Osteocyte (in vitro differentiated cells): ENCODE measurements around the gene DDA1. TPM values are rescaled to one million over a fixed set of nuclear protein-coding genes. Genes with fewer than 3 reads are reported as not detected.

ENCODE experiments used
- DNase-seq: peaks from one replicate; pipeline ENCODE4 v3.0.0; 2021; ENCODE audit warnings: mixed read lengths; ENCODE audit not compliant: unreplicated experiment; ENCODE audit errors: extremely low spot score
- H3K27ac Mint-ChIP-seq: one replicate; pipeline ENCODE4 v1.8.0; 2021; ENCODE audit warnings: mild to moderate bottlenecking, mixed read lengths; ENCODE audit not compliant: unreplicated experiment
- H3K27me3 Mint-ChIP-seq: one replicate; pipeline ENCODE4 v1.8.0; 2021; ENCODE audit warnings: mixed read lengths; ENCODE audit not compliant: unreplicated experiment
- H3K36me3 Mint-ChIP-seq: one replicate; pipeline ENCODE4 v1.8.0; 2021; ENCODE audit warnings: mixed read lengths; ENCODE audit not compliant: unreplicated experiment
- H3K4me1 Mint-ChIP-seq: one replicate; pipeline ENCODE4 v1.8.0; 2021; ENCODE audit warnings: mixed read lengths; ENCODE audit not compliant: unreplicated experiment
- H3K4me3 Mint-ChIP-seq: one replicate; pipeline ENCODE4 v1.8.0; 2021; ENCODE audit warnings: mild to moderate bottlenecking, moderate library complexity, mixed read lengths; ENCODE audit not compliant: unreplicated experiment
- H3K9me3 Mint-ChIP-seq: one replicate; pipeline ENCODE4 v1.8.0; 2021; ENCODE audit warnings: mixed read lengths; ENCODE audit not compliant: unreplicated experiment
- CTCF ChIP-seq: fragments of 200-600 bp; sonication (generic); IDR thresholded peaks from 2 replicates; pipeline ENCODE4 v1.5.0; 2021; ENCODE audit warnings: antibody characterized with exemption, mild to moderate bottlenecking, moderate library complexity
- total RNA-seq: library from RNA; stranded (reverse); gene quantifications from 2 replicates; pipeline ENCODE4 v1.2.1, GENCODE V29; 2021

Gene DDA1
- total RNA-seq, 1 donor from 2014 or later = 50.0 TPM

- no peak for DNase-seq
- H3K9me3 Mint-ChIP-seq = no peaks in the 10 kb centered on the region
- no peak overlapping the region for H3K27ac Mint-ChIP-seq
- TF ChIP-seq CTCF = no peak
- no peaks in the 10 kb centered on the region for H3K36me3 Mint-ChIP-seq
- peaks cover 58% of the 10 kb centered on the region for H3K4me1 Mint-ChIP-seq
- no peaks in the 10 kb centered on the region for H3K27me3 Mint-ChIP-seq
- H3K4me3 Mint-ChIP-seq = peak overlapping the region; percentile 41
Measured at GRCh38 chr19:17307876-17308377, 1.4 kb upstream of the DDA1 start.

GRCh38 chr19:17309965-17310461, 650 bp downstream of the DDA1 start:
- Mint-ChIP-seq H3K9me3 (no peaks in the 10 kb centered on the region), H3K36me3 (peaks cover 2% of the 10 kb centered on the region), H3K4me3 (peak overlapping the region; percentile 94), H3K27me3 (no peaks in the 10 kb centered on the region), H3K27ac (peak overlapping the region; percentile 78), H3K4me1 (peaks cover 46% of the 10 kb centered on the region)
- TF ChIP-seq CTCF = no peak
- DNase-seq = no peak

GRCh38 chr19:17311455-17312188, 2.3 kb downstream of the DDA1 start:
- no peaks in the 10 kb centered on the region for H3K9me3 Mint-ChIP-seq
- H3K4me1 Mint-ChIP-seq = peaks cover 37% of the 10 kb centered on the region
- DNase-seq = no peak
- peak overlapping the region; percentile 65 for H3K4me3 Mint-ChIP-seq
- TF ChIP-seq CTCF = no peak
- peak overlapping the region; percentile 93 for H3K27ac Mint-ChIP-seq
- H3K27me3 Mint-ChIP-seq = no peaks in the 10 kb centered on the region
- peaks cover 10% of the 10 kb centered on the region for H3K36me3 Mint-ChIP-seq

GRCh38 chr19:17312189-17313113, 3.1 kb downstream of the DDA1 start:
- Mint-ChIP-seq H3K4me3 (peak overlapping the region; percentile 65), H3K36me3 (peaks cover 10% of the 10 kb centered on the region), H3K9me3 (no peaks in the 10 kb centered on the region), H3K27me3 (no peaks in the 10 kb centered on the region), H3K27ac (peak overlapping the region; percentile 93), H3K4me1 (peaks cover 35% of the 10 kb centered on the region)
- no peak for DNase-seq
- TF ChIP-seq CTCF = no peak
